ENCODE measurements around the gene BRD7. TPM values are rescaled to one million over a fixed set of nuclear protein-coding genes. Genes with fewer than 3 reads are reported as not detected.

The BRD7 gene
- total RNA-seq, 4 donors from 2014 or later, result 29.9 to 41.2 (median 38.9) TPM

GRCh38 chr16:50377001-50377400 lies 8.2 kb upstream of the BRD7 start:
- DNase-seq (ENCODE audit: low spot score), result no peak
- no peak for ATAC-seq (ENCODE audit: low FRiP score)
- TF ChIP-seq CTCF (IDR thresholded peaks at IDR 0.05), result no peak

GRCh38 chr16:50373780-50374179 lies 5.0 kb upstream of the BRD7 start:
- DNase-seq (ENCODE audit: low spot score), result no peak
- no peak for ATAC-seq (ENCODE audit: low FRiP score)
- TF ChIP-seq CTCF (IDR thresholded peaks at IDR 0.05), result no peak

GRCh38 chr16:50373345-50373701 lies 4.5 kb upstream of the BRD7 start:
- ATAC-seq (ENCODE audit: low FRiP score), result no peak
- TF ChIP-seq CTCF (IDR thresholded peaks at IDR 0.05), result no peak

GRCh38 chr16:50372611-50373344 lies 4.0 kb upstream of the BRD7 start:
- DNase-seq (ENCODE audit: low spot score), result no peak
- ATAC-seq (ENCODE audit: low FRiP score), result no peak
- no peak for TF ChIP-seq CTCF (IDR thresholded peaks at IDR 0.05)

More at GRCh38 chr16:50373345-50373701, 4.5 kb upstream of the BRD7 start:
- no peak for DNase-seq (ENCODE audit: low spot score)

GRCh38 chr16:50371936-50372595 lies 3.3 kb upstream of the BRD7 start:
- TF ChIP-seq CTCF (IDR thresholded peaks at IDR 0.05), result no peak
- ATAC-seq (ENCODE audit: low FRiP score), result no peak
- no peak for DNase-seq (ENCODE audit: low spot score)

GRCh38 chr16:50371036-50371716 lies 2.4 kb upstream of the BRD7 start:
- DNase-seq (ENCODE audit: low spot score) (no peak), ATAC-seq (ENCODE audit: low FRiP score) (no peak)
- TF ChIP-seq CTCF (IDR thresholded peaks at IDR 0.05), result no peak
